ENCODE measurements around the gene GIMAP8. TPM values are rescaled to one million over a fixed set of nuclear protein-coding genes. Genes with fewer than 3 reads are reported as not detected.

Gene GIMAP8
- total RNA-seq, 5 donors from 2014 or later (not counting 1 experiment from before 2014, with no cell fraction given) = 17.8 to 54.6 (median 50.1) TPM

DNA sequence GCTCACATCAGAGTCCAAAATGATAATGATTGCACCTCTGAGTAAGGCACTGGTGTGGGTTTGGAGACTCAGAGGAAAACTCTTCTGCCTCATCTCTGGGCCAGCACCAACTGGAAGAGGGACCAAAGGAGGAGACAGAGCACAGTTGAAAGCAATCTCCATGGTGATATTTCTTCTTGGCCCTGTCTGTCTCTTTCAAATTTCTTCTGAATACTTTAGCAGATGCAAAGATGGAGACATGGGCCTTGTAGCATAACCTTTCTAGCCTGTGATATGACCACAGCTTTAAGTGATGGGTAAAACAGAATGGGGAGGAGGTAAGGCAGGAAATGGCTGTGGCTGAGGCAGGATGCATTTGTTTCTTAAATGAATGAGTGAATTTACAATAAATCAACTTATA lies 52.1 kb downstream of the GIMAP8 start:
- H3K4me3 Mint-ChIP-seq = peak overlapping the region; percentile 32 to 63 (median 60)
- peak; percentile 89 to 92 (median 90) for ATAC-seq (replicated peaks in 1 of 4)
- CTCF ChIA-PET = interaction anchor here (0.5 to 1.8 kb wide), 15 partner anchors 13 to 1346 kb away, joined by 3 to 11 read pairs (median 3); no protein-coding TSS in a partner anchor

DNA sequence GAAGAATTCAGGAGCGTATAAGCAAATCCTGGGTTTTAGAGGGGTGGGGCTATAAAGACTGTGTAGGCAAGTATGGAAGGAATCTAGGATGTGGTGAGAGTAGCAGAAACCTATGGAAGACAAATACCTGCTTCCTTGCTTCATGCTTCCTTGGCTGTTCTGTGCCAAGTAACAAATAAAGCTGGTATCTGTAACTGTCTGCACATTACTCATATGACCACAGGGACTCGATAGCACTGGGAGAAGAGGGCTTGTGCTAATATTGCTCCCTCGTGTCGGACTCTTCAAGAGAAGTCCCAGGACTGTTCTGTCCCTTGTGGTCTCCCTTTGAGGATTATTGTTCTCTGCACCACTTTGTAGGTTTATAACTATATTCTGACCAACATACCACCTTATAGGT lies 52.7 kb downstream of the GIMAP8 start:
- Mint-ChIP-seq H3K4me3 (peak overlapping the region; percentile 32 to 63 (median 60)), H3K36me3 (peaks cover 37% of the 10 kb centered on the region), H3K27me3 (no peaks in the 10 kb centered on the region), H3K9me3 (peaks cover 14 to 26% (median 14%) of the 10 kb centered on the region in 3 donors), H3K4me1 (peaks cover 84 to 92% (median 87%) of the 10 kb centered on the region in 3 donors), H3K27ac (peak overlapping the region; percentile 95)
- Histone ChIP-seq H3K4me1 (ENCODE audit: control insufficient read depth in 1 of 2, extremely low read depth in 1 of 2, insufficient read depth in 2 of 2, low read length in 2 of 2) (peaks cover 44 to 45% of the 10 kb centered on the region in 2 experiments), H3K9me3 (no peaks in the 10 kb centered on the region), H3K27me3 (replicated peaks in 1 of 2; ENCODE audit: control insufficient read depth in 2 of 2, extremely low read depth in 1 of 2, insufficient read depth in 2 of 2, low read length in 1 of 2) (no peaks in the 10 kb centered on the region), H3K27ac (ENCODE audit: low read length) (peak overlapping the region; percentile 81), H3K36me3 (ENCODE audit: control insufficient read depth in 2 of 2, extremely low read depth in 1 of 2, insufficient read depth in 1 of 2, low read length in 1 of 2) (no peaks in the 10 kb centered on the region), H3K4me3 (ENCODE audit: control insufficient read depth in 1 of 2, extremely low read depth in 1 of 2, low read length in 1 of 2) (no peak overlapping the region)
- ChIA-PET POLR2A (interaction anchor here (0.6 to 2.5 kb wide), 9 partner anchors 10 to 631 kb away, joined by 3 to 10 read pairs (median 5); partner anchors contain the start of genes GIMAP7 (in 2 of the 2) and ABCB8 (in 1 of the 2)), CTCF (interaction anchor here in 1 of 2 donors (1.1 to 1.8 kb wide), 5 partner anchors 15 to 54 kb away, joined by 3 to 11 read pairs (median 4); no protein-coding TSS in a partner anchor)
- ATAC-seq (replicated peaks in 1 of 4) (peak in 1 of 4 experiments; percentile 6), DNase-seq (no peak)
- no CpG with 5 or more reads among the region's 4 CpGs for WGBS (ENCODE audit: insufficient coverage)

More for the DNA sequence above, 52.1 kb downstream of the GIMAP8 start:
- H3K9me3 ChIP-seq = no peaks in the 10 kb centered on the region
- no peaks in the 10 kb centered on the region for H3K36me3 ChIP-seq (ENCODE audit: control insufficient read depth in 2 of 2, extremely low read depth in 1 of 2, insufficient read depth in 1 of 2, low read length in 1 of 2)
- no peaks in the 10 kb centered on the region for H3K27me3 ChIP-seq (replicated peaks in 1 of 2; ENCODE audit: control insufficient read depth in 2 of 2, extremely low read depth in 1 of 2, insufficient read depth in 2 of 2, low read length in 1 of 2)
- Mint-ChIP-seq H3K9me3 (peaks cover 16 to 31% (median 19%) of the 10 kb centered on the region in 3 donors), H3K36me3 (peaks cover 44% of the 10 kb centered on the region), H3K4me1 (peaks cover 84 to 92% (median 87%) of the 10 kb centered on the region in 3 donors), H3K27me3 (no peaks in the 10 kb centered on the region), H3K27ac (peak overlapping the region; percentile 95)
- POLR2A ChIA-PET = interaction anchor here (0.6 to 2.5 kb wide), 9 partner anchors 10 to 630 kb away, joined by 3 to 10 read pairs (median 5); partner anchors contain the start of gene GIMAP7 (in 2 of the 2)
- peaks cover 39 to 41% of the 10 kb centered on the region in 2 experiments for H3K4me1 ChIP-seq (ENCODE audit: control insufficient read depth in 1 of 2, extremely low read depth in 1 of 2, insufficient read depth in 2 of 2, low read length in 2 of 2)
- no peak overlapping the region for H3K4me3 ChIP-seq (ENCODE audit: control insufficient read depth in 1 of 2, extremely low read depth in 1 of 2, low read length in 1 of 2)
- peak overlapping the region; percentile 81 for H3K27ac ChIP-seq (ENCODE audit: low read length)
- peak in 23 of 35 experiments; percentile 30 to 70 (median 39) for DNase-seq

DNA sequence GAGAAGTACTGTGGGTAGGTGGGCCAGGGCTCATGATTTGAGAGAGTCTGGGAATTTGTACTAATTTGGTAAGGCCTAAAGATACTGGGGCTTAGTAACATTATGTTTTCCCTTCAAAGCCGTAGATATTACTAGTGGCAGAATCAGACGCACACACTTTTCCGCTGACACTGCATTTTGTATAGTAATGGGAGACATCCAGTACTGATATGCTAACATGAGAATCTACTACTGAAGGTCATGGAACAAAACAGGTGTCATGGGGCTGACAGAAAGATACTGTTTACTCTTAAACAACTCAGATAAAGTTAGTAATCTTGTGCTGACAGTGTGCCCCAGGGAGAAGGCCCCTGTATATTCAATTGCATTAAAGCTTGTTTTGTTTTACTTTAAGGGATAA lies 53.2 kb downstream of the GIMAP8 start:
- Histone ChIP-seq H3K4me3 (ENCODE audit: control insufficient read depth in 1 of 2, extremely low read depth in 1 of 2, low read length in 1 of 2) (no peak overlapping the region), H3K9me3 (no peaks in the 10 kb centered on the region), H3K4me1 (ENCODE audit: control insufficient read depth in 1 of 2, extremely low read depth in 1 of 2, insufficient read depth in 2 of 2, low read length in 2 of 2) (peaks cover 48 to 49% of the 10 kb centered on the region in 2 experiments), H3K27me3 (replicated peaks in 1 of 2; ENCODE audit: control insufficient read depth in 2 of 2, extremely low read depth in 1 of 2, insufficient read depth in 2 of 2, low read length in 1 of 2) (no peaks in the 10 kb centered on the region), H3K27ac (ENCODE audit: low read length) (peak overlapping the region; percentile 81), H3K36me3 (ENCODE audit: control insufficient read depth in 2 of 2, extremely low read depth in 1 of 2, insufficient read depth in 1 of 2, low read length in 1 of 2) (no peaks in the 10 kb centered on the region)
- Mint-ChIP-seq H3K36me3 (peaks cover 33% of the 10 kb centered on the region), H3K4me1 (peaks cover 84 to 93% (median 88%) of the 10 kb centered on the region in 3 donors), H3K9me3 (peaks cover 12 to 23% (median 13%) of the 10 kb centered on the region in 3 donors), H3K4me3 (peak overlapping the region; percentile 60 to 76 (median 63)), H3K27me3 (no peaks in the 10 kb centered on the region), H3K27ac (peak overlapping the region; percentile 95)
- ChIA-PET POLR2A (interaction anchor here (1.0 to 2.5 kb wide), 4 partner anchors 11 to 524 kb away, joined by 5 to 10 read pairs (median 7); partner anchors contain the start of genes GIMAP7 (in 2 of the 2) and ABCB8 (in 1 of the 2)), CTCF (interaction anchor here in 1 of 2 donors (0.7 kb wide), 1 partner anchor 56 kb away, joined by 3 read pairs; no protein-coding TSS in a partner anchor)
- no CpG with 5 or more reads among the region's 3 CpGs for WGBS (ENCODE audit: insufficient coverage)
- DNase-seq (no peak), ATAC-seq (replicated peaks in 1 of 4) (no peak)

GRCh38 chr7:150507947-150508602 lies 57.6 kb downstream of the GIMAP8 start:
- DNase-seq = no peak
- peaks cover 5 to 16% (median 7%) of the 10 kb centered on the region in 3 donors for H3K9me3 Mint-ChIP-seq
- CTCF ChIA-PET = no interaction called here

DNA sequence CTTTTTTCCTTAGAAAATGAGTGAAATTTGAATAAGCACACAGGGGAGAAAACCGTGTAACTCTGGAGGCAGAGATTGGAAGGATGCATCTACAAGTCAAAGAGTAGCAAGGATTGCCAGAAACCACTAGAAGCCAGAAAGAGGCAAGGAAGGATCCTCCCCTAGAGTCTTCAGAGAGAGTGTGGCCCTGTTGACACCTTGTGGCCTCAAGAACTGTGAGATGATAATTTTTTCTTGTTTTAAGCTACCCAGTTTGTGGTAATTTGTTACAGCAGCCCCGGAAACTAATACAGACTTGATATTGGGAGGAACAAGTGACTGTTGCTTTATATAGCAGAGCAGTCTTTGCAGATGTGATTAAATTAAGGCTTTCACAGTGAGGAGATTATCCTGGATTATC lies 60.6 kb downstream of the GIMAP8 start:
- ATAC-seq (replicated peaks in 1 of 4) = no peak
- Mint-ChIP-seq H3K27ac (peak overlapping the region; percentile 99 to 100), H3K27me3 (no peaks in the 10 kb centered on the region), H3K4me3 (peak overlapping the region; percentile 23 to 95 (median 46)), H3K36me3 (peaks cover 22% of the 10 kb centered on the region), H3K9me3 (peaks cover 5 to 16% (median 7%) of the 10 kb centered on the region in 3 donors), H3K4me1 (peaks cover 82 to 84% (median 83%) of the 10 kb centered on the region in 3 donors)
- POLR2A ChIA-PET = interaction anchor here (0.6 to 0.8 kb wide), 3 partner anchors 22 to 53 kb away, joined by 3 to 4 read pairs (median 3); no protein-coding TSS in a partner anchor
- peak overlapping the region; percentile 88 for H3K27ac ChIP-seq (ENCODE audit: low read length)
- no CpG with 5 or more reads among the region's 2 CpGs for WGBS (ENCODE audit: insufficient coverage)
- H3K27me3 ChIP-seq (replicated peaks in 1 of 2; ENCODE audit: control insufficient read depth in 2 of 2, extremely low read depth in 1 of 2, insufficient read depth in 2 of 2, low read length in 1 of 2) = no peaks in the 10 kb centered on the region
- peaks cover 2% of the 10 kb centered on the region for H3K9me3 ChIP-seq
- peaks cover 60 to 64% of the 10 kb centered on the region in 2 experiments for H3K4me1 ChIP-seq (ENCODE audit: control insufficient read depth in 1 of 2, extremely low read depth in 1 of 2, insufficient read depth in 2 of 2, low read length in 2 of 2)
- no peak for DNase-seq
- CTCF ChIA-PET = interaction anchor here in 1 of 2 donors (1.6 kb wide), 1 partner anchor 244 kb away, joined by 3 read pairs; no protein-coding TSS in a partner anchor
- H3K36me3 ChIP-seq (ENCODE audit: control insufficient read depth in 2 of 2, extremely low read depth in 1 of 2, insufficient read depth in 1 of 2, low read length in 1 of 2) = peaks cover 0 to 3% of the 10 kb centered on the region in 2 donors
- no peak overlapping the region for H3K4me3 ChIP-seq (ENCODE audit: control insufficient read depth in 1 of 2, extremely low read depth in 1 of 2, low read length in 1 of 2)

More at GRCh38 chr7:150507947-150508602, 57.6 kb downstream of the GIMAP8 start:
- Mint-ChIP-seq H3K27ac (peak overlapping the region; percentile 99 to 100), H3K4me1 (peaks cover 91 to 96% (median 96%) of the 10 kb centered on the region in 3 donors), H3K4me3 (peak overlapping the region; percentile 76 to 95 (median 79)), H3K27me3 (no peaks in the 10 kb centered on the region), H3K36me3 (peaks cover 11% of the 10 kb centered on the region)
- Histone ChIP-seq H3K36me3 (ENCODE audit: control insufficient read depth in 2 of 2, extremely low read depth in 1 of 2, insufficient read depth in 1 of 2, low read length in 1 of 2) (no peaks in the 10 kb centered on the region), H3K27ac (ENCODE audit: low read length) (peak overlapping the region; percentile 88), H3K9me3 (peaks cover 2% of the 10 kb centered on the region), H3K4me3 (ENCODE audit: control insufficient read depth in 1 of 2, extremely low read depth in 1 of 2, low read length in 1 of 2) (peak overlapping the region; percentile 32 to 36), H3K4me1 (ENCODE audit: control insufficient read depth in 1 of 2, extremely low read depth in 1 of 2, insufficient read depth in 2 of 2, low read length in 2 of 2) (peaks cover 72 to 73% of the 10 kb centered on the region in 2 experiments), H3K27me3 (replicated peaks in 1 of 2; ENCODE audit: control insufficient read depth in 2 of 2, extremely low read depth in 1 of 2, insufficient read depth in 2 of 2, low read length in 1 of 2) (no peaks in the 10 kb centered on the region)
- POLR2A ChIA-PET = interaction anchor here in 1 of 2 donors (0.5 kb wide), 1 partner anchor 57 kb away, joined by 3 read pairs; the partner anchor contains the start of gene GIMAP8
- ATAC-seq (replicated peaks in 1 of 4) = peak; percentile 63 to 70 (median 66)
- WGBS (ENCODE audit: insufficient coverage) = no CpG with 5 or more reads among the region's 4 CpGs

GRCh38 chr7:150513758-150514157 lies 63.3 kb downstream of the GIMAP8 start:
- Histone ChIP-seq H3K4me3 (ENCODE audit: control insufficient read depth in 1 of 2, extremely low read depth in 1 of 2, low read length in 1 of 2) (peak overlapping the region; percentile 93 to 94), H3K36me3 (ENCODE audit: control insufficient read depth in 2 of 2, extremely low read depth in 1 of 2, insufficient read depth in 1 of 2, low read length in 1 of 2) (peaks cover 0 to 3% of the 10 kb centered on the region in 2 donors), H3K9me3 (peaks cover 2% of the 10 kb centered on the region), H3K27ac (ENCODE audit: low read length) (peak overlapping the region; percentile 88), H3K27me3 (replicated peaks in 1 of 2; ENCODE audit: control insufficient read depth in 2 of 2, extremely low read depth in 1 of 2, insufficient read depth in 2 of 2, low read length in 1 of 2) (no peaks in the 10 kb centered on the region), H3K4me1 (ENCODE audit: control insufficient read depth in 1 of 2, extremely low read depth in 1 of 2, insufficient read depth in 2 of 2, low read length in 2 of 2) (peaks cover 42 to 48% of the 10 kb centered on the region in 2 experiments)
- peaks cover 5 to 16% (median 7%) of the 10 kb centered on the region in 3 donors for H3K9me3 Mint-ChIP-seq
- no peak for DNase-seq
- H3K4me1 Mint-ChIP-seq = peaks cover 58 to 59% (median 58%) of the 10 kb centered on the region in 3 donors
- no peak for ATAC-seq (replicated peaks in 1 of 4)
- 96% methylated on average over 10 of the region's 17 CpGs for WGBS (ENCODE audit: insufficient coverage)
- CTCF ChIA-PET = interaction anchor here (0.5 to 1.3 kb wide), 4 partner anchors 63 to 241 kb away, joined by 3 to 6 read pairs (median 4); partner anchors contain the start of gene GIMAP8 (in 2 of the 2)
- H3K36me3 Mint-ChIP-seq = peaks cover 42% of the 10 kb centered on the region
- peak overlapping the region; percentile 99 to 100 for H3K27ac Mint-ChIP-seq
- POLR2A ChIA-PET = interaction anchor here (0.9 to 2.3 kb wide), 6 partner anchors 9 to 243 kb away, joined by 3 to 12 read pairs (median 4); no protein-coding TSS in a partner anchor
- H3K4me3 Mint-ChIP-seq = peak overlapping the region; percentile 95 to 100 (median 99)
- no peaks in the 10 kb centered on the region for H3K27me3 Mint-ChIP-seq
